Dedifferentiated amniotic fluid mesenchymal stem cell (primary cell): ENCODE measurements around the gene MPHOSPH10.
"Not testable (repeated sequence)": the region's sequence is repeated elsewhere in the genome, so short reads cannot be mapped to it uniquely, and the experiment has no call there.

ENCODE experiments used
- DNase-seq: peaks from one replicate; pipeline ENCODE4 v3.0.0-alpha.2; 2016; ENCODE audit errors: extremely low spot score

The MPHOSPH10 gene

GRCh38 chr2:71173096-71173495 is 42.7 kb downstream of the MPHOSPH10 start:
- no peak for DNase-seq

GRCh38 chr2:71174207-71174606 is 43.8 kb downstream of the MPHOSPH10 start:
- DNase-seq = no peak

- DNase-seq = not testable (repeated sequence)
Observed at GRCh38 chr2:71178836-71179235, 48.4 kb downstream of the MPHOSPH10 start.

- no peak for DNase-seq
Observed at GRCh38 chr2:71181316-71181715, 50.9 kb downstream of the MPHOSPH10 start.

GRCh38 chr2:71183306-71184115 is 53.1 kb downstream of the MPHOSPH10 start:
- DNase-seq = not testable (repeated sequence)

- no peak for DNase-seq
Observed at GRCh38 chr2:71186973-71187372, 56.5 kb downstream of the MPHOSPH10 start.

- DNase-seq = no peak
Observed at GRCh38 chr2:71187589-71187988, 57.2 kb downstream of the MPHOSPH10 start.

GRCh38 chr2:71190656-71191569 is 60.5 kb downstream of the MPHOSPH10 start:
- no peak for DNase-seq

- DNase-seq = no peak
Observed at GRCh38 chr2:71191570-71191943, 61.1 kb downstream of the MPHOSPH10 start.
